RWPE2 (cell line): ENCODE data around the gene WWTR1.

Experiments used
- ATAC-seq: fragments of 200-7000 bp; cut with Tn5 transposase; 3 replicates; pipeline ENCODE4 v1.9.1; 2021; ENCODE audit warnings: low read depth
- DNase-seq: peaks from one replicate; pipeline ENCODE4 v3.0.0-alpha.2; 2020; ENCODE audit warnings: low spot score
- H3K27ac ChIP-seq: fragments of 450-650 bp; 2 replicates; pipeline ENCODE4 v1.5.1; 2017; ENCODE audit warnings: mild to moderate bottlenecking; ENCODE audit not compliant: poor library complexity, severe bottlenecking
- H3K27me3 ChIP-seq: fragments of 250-450 bp; sonication (Bioruptor Pico); 2 replicates; pipeline ENCODE4 v1.5.1; 2021; ENCODE audit warnings: mild to moderate bottlenecking, moderate library complexity; ENCODE audit not compliant: insufficient read depth, poor library complexity, severe bottlenecking
- H3K36me3 ChIP-seq: fragments of 250-450 bp; sonication (Bioruptor Pico); 2 replicates; pipeline ENCODE4 v1.5.1; 2020; ENCODE audit warnings: low read depth, mild to moderate bottlenecking, moderate library complexity
- H3K4me1 ChIP-seq: fragments of 250-450 bp; sonication (Bioruptor Pico); 2 replicates; pipeline ENCODE4 v1.5.1; 2021; ENCODE audit warnings: mild to moderate bottlenecking, moderate library complexity; ENCODE audit not compliant: insufficient read depth, poor library complexity, severe bottlenecking
- H3K4me3 ChIP-seq: fragments of 250-450 bp; sonication (Bioruptor Pico); 2 replicates; pipeline ENCODE4 v1.5.1; 2021; ENCODE audit warnings: mild to moderate bottlenecking, moderate library complexity; ENCODE audit not compliant: severe bottlenecking
- H3K9me3 ChIP-seq: fragments of 250-450 bp; sonication (Bioruptor Pico); 2 replicates; pipeline ENCODE4 v1.5.1; 2021; ENCODE audit warnings: mild to moderate bottlenecking, moderate library complexity; ENCODE audit not compliant: severe bottlenecking
- CTCF ChIP-seq: fragments of 450-650 bp; IDR thresholded peaks from one replicate; pipeline ENCODE4 v1.5.1; 2017; ENCODE audit warnings: mild to moderate bottlenecking, moderate library complexity; ENCODE audit not compliant: poor library complexity, severe bottlenecking

The WWTR1 gene

GRCh38 chr3:149577801-149578200, 80.0 kb downstream of the WWTR1 start:
- no peak for TF ChIP-seq CTCF
- H3K27me3 ChIP-seq, result no peaks in the 10 kb centered on the region
- H3K4me1 ChIP-seq, result peaks cover 93% of the 10 kb centered on the region
- H3K27ac ChIP-seq, result peak overlapping the region; percentile 98
- ATAC-seq, result no peak
- no peak for DNase-seq
- no peaks in the 10 kb centered on the region for H3K9me3 ChIP-seq
- H3K36me3 ChIP-seq, result no peaks in the 10 kb centered on the region
- no peak overlapping the region for H3K4me3 ChIP-seq

GRCh38 chr3:149575961-149576564, 81.8 kb downstream of the WWTR1 start:
- H3K27ac ChIP-seq, result peak overlapping the region; percentile 98
- DNase-seq, result peak; percentile 78
- peaks cover 82% of the 10 kb centered on the region for H3K4me1 ChIP-seq
- TF ChIP-seq CTCF, result no peak
- no peak overlapping the region for H3K4me3 ChIP-seq
- no peaks in the 10 kb centered on the region for H3K27me3 ChIP-seq
- ATAC-seq, result peak; percentile 81
- peaks cover 15% of the 10 kb centered on the region; the same call in 1 of the 2 replicates for H3K36me3 ChIP-seq
- no peaks in the 10 kb centered on the region for H3K9me3 ChIP-seq

GRCh38 chr3:149575213-149575960, 82.4 kb downstream of the WWTR1 start:
- Histone ChIP-seq H3K9me3 (no peaks in the 10 kb centered on the region), H3K27me3 (no peaks in the 10 kb centered on the region), H3K36me3 (peaks cover 20% of the 10 kb centered on the region; the same call in 1 of the 2 replicates), H3K4me3 (no peak overlapping the region), H3K4me1 (peaks cover 75% of the 10 kb centered on the region), H3K27ac (peak overlapping the region; percentile 98)
- no peak for TF ChIP-seq CTCF
- ATAC-seq (peak; percentile 23), DNase-seq (peak; percentile 74)

- H3K27me3 ChIP-seq, result no peaks in the 10 kb centered on the region
- H3K36me3 ChIP-seq, result peaks cover 31% of the 10 kb centered on the region; the same call in 1 of the 2 replicates
- H3K27ac ChIP-seq, result peak overlapping the region; percentile 98
- DNase-seq (no peak), ATAC-seq (peak; percentile 43; the same call in 2 of the 3 replicates)
- H3K4me1 ChIP-seq, result peaks cover 56% of the 10 kb centered on the region
- no peak overlapping the region for H3K4me3 ChIP-seq
- no peak for TF ChIP-seq CTCF
- no peaks in the 10 kb centered on the region for H3K9me3 ChIP-seq
Observed at GRCh38 chr3:149572796-149573414, 84.9 kb downstream of the WWTR1 start.
